ENCODE data around the gene A4GNT. TPM values are rescaled to one million over a fixed set of nuclear protein-coding genes. Genes with fewer than 3 reads are reported as not detected.
"Not testable (repeated sequence)": the region's sequence is repeated elsewhere in the genome, so short reads cannot be mapped to it uniquely, and the experiment has no call there.

The A4GNT gene
- total RNA-seq, 4 donors from 2014 or later = not detected

GRCh38 chr3:138105598-138105997, 26.6 kb downstream of the A4GNT start:
- TF ChIP-seq CTCF (IDR thresholded peaks at IDR 0.05) (no peak), POLR2A (IDR thresholded peaks at IDR 0.05) (no peak)
- no peak for DNase-seq
- Histone ChIP-seq H3K27me3 (peaks cover 0 to 2% of the 10 kb centered on the region in 2 donors), H3K9me3 (no peaks in the 10 kb centered on the region), H3K27ac (no peak overlapping the region), H3K36me3 (no peaks in the 10 kb centered on the region), H3K4me3 (no peak overlapping the region), H3K4me1 (no peaks in the 10 kb centered on the region)

- H3K27ac ChIP-seq = no peak overlapping the region
- no peak for DNase-seq
- no peaks in the 10 kb centered on the region for H3K4me1 ChIP-seq
- H3K27me3 ChIP-seq = no peaks in the 10 kb centered on the region
- no peaks in the 10 kb centered on the region for H3K36me3 ChIP-seq
- H3K4me3 ChIP-seq = no peak overlapping the region
- no peak for TF ChIP-seq CTCF (IDR thresholded peaks at IDR 0.05)
- TF ChIP-seq POLR2A (IDR thresholded peaks at IDR 0.05) = no peak
- no peaks in the 10 kb centered on the region for H3K9me3 ChIP-seq
Observed at GRCh38 chr3:138103466-138103865, 28.7 kb downstream of the A4GNT start.

- H3K4me1 ChIP-seq, DNase-seq, H3K4me3 ChIP-seq, H3K9me3 ChIP-seq, H3K27me3 ChIP-seq, H3K27ac ChIP-seq, H3K36me3 ChIP-seq: not testable (repeated sequence)
Observed at GRCh38 chr3:138101351-138101940, 30.7 kb downstream of the A4GNT start.

GRCh38 chr3:138099417-138099816, 32.8 kb downstream of the A4GNT start:
- Histone ChIP-seq H3K4me1 (no peaks in the 10 kb centered on the region), H3K27ac (no peak overlapping the region), H3K36me3 (no peaks in the 10 kb centered on the region), H3K4me3 (no peak overlapping the region), H3K27me3 (no peaks in the 10 kb centered on the region), H3K9me3 (no peaks in the 10 kb centered on the region)
- DNase-seq = no peak
- TF ChIP-seq POLR2A (IDR thresholded peaks at IDR 0.05) (no peak), CTCF (IDR thresholded peaks at IDR 0.05) (no peak)

- DNase-seq = no peak
- H3K9me3 ChIP-seq = no peaks in the 10 kb centered on the region
- no peaks in the 10 kb centered on the region for H3K4me1 ChIP-seq
- H3K27me3 ChIP-seq = no peaks in the 10 kb centered on the region
- no peaks in the 10 kb centered on the region for H3K36me3 ChIP-seq
- no peak for TF ChIP-seq POLR2A (IDR thresholded peaks at IDR 0.05)
- TF ChIP-seq CTCF (IDR thresholded peaks at IDR 0.05) = no peak
- no peak overlapping the region for H3K27ac ChIP-seq
- no peak overlapping the region for H3K4me3 ChIP-seq
Observed at GRCh38 chr3:138097192-138098172, 34.7 kb downstream of the A4GNT start.

GRCh38 chr3:138093721-138094120, 38.5 kb downstream of the A4GNT start:
- DNase-seq = no peak
- no peaks in the 10 kb centered on the region for H3K27me3 ChIP-seq
- TF ChIP-seq CTCF (IDR thresholded peaks at IDR 0.05) (no peak), POLR2A (IDR thresholded peaks at IDR 0.05) (no peak)
- no peaks in the 10 kb centered on the region for H3K4me1 ChIP-seq
- H3K27ac ChIP-seq = no peak overlapping the region
- no peaks in the 10 kb centered on the region for H3K9me3 ChIP-seq
- H3K36me3 ChIP-seq = no peaks in the 10 kb centered on the region
- no peak overlapping the region for H3K4me3 ChIP-seq

All from Peyer's patch (tissue), 4 donors.